ES-I3 (cell line): ENCODE results near the gene SPRED2.

Experiments
- H3K36me3 ChIP-seq: 2 replicates; pipeline ENCODE4 v1.6.1; 2013; ENCODE audit warnings: mild to moderate bottlenecking, low read length, control low read depth, moderate library complexity; ENCODE audit not compliant: insufficient read depth
- H3K4me1 ChIP-seq: 2 replicates; pipeline ENCODE4 v1.6.1; 2013; ENCODE audit warnings: mild to moderate bottlenecking, control low read depth, low read length; ENCODE audit not compliant: insufficient read depth
- H3K9ac ChIP-seq: 2 replicates; pipeline ENCODE4 v1.6.1; 2013; ENCODE audit warnings: low read depth, mild to moderate bottlenecking, low read length, moderate library complexity
- H3K9me3 ChIP-seq: 2 replicates; pipeline ENCODE4 v1.6.1; 2013; ENCODE audit warnings: mild to moderate bottlenecking, low read length, moderate library complexity; ENCODE audit not compliant: control insufficient read depth, insufficient read depth

Gene SPRED2

GRCh38 chr2:65264821-65265670, 167.4 kb downstream of the SPRED2 start:
- H3K4me1 ChIP-seq: no peaks in the 10 kb centered on the region
- H3K36me3 ChIP-seq: peaks cover 3% of the 10 kb centered on the region
- H3K9ac ChIP-seq: no peak overlapping the region
- H3K9me3 ChIP-seq: no peaks in the 10 kb centered on the region

GRCh38 chr2:65263986-65264385, 168.4 kb downstream of the SPRED2 start:
- H3K36me3 ChIP-seq: peaks cover 3% of the 10 kb centered on the region
- no peaks in the 10 kb centered on the region for H3K4me1 ChIP-seq
- H3K9me3 ChIP-seq: no peaks in the 10 kb centered on the region
- H3K9ac ChIP-seq: no peak overlapping the region

- H3K36me3 ChIP-seq: peaks cover 3% of the 10 kb centered on the region
- no peak overlapping the region for H3K9ac ChIP-seq
- H3K9me3 ChIP-seq: no peaks in the 10 kb centered on the region
- no peaks in the 10 kb centered on the region for H3K4me1 ChIP-seq
These were observed 169.1 kb downstream of the SPRED2 start for GRCh38 chr2:65263262-65263661.

GRCh38 chr2:65261676-65262075, 170.7 kb downstream of the SPRED2 start:
- H3K9me3 ChIP-seq: no peaks in the 10 kb centered on the region
- H3K36me3 ChIP-seq: peaks cover 3% of the 10 kb centered on the region
- no peak overlapping the region for H3K9ac ChIP-seq
- H3K4me1 ChIP-seq: no peaks in the 10 kb centered on the region
